KOPT-K1 (cell line): ENCODE results near the gene OR52N1.

Experiments
- H3K27ac ChIP-seq: fragments of 200-600 bp; sonication (generic); 2 replicates; pipeline ENCODE4 v1.5.1; 2016; ENCODE audit warnings: antibody characterized with exemption, mild to moderate bottlenecking, low read depth, low read length; ENCODE audit not compliant: poor library complexity, severe bottlenecking
- H3K36me3 ChIP-seq: fragments of 200-600 bp; sonication (generic); 2 replicates; pipeline ENCODE4 v1.5.1; 2017; ENCODE audit warnings: antibody characterized with exemption, mild to moderate bottlenecking, low read length, moderate library complexity; ENCODE audit not compliant: insufficient read depth
- H3K9me3 ChIP-seq: fragments of 200-600 bp; sonication (generic); 2 replicates; pipeline ENCODE4 v1.5.1; 2017; ENCODE audit warnings: antibody characterized with exemption, low read length, mild to moderate bottlenecking; ENCODE audit not compliant: insufficient read depth, poor library complexity, severe bottlenecking

OR52N1 gene

GRCh38 chr11:5791165-5791564 is at the start of gene OR52N1:
TSS of gene OR52N1 (minus strand) at chr11:5791265. CDS start at chr11:5788816, 2,449 bp downstream.
- no peak within 1 kb of the TSS for H3K27ac ChIP-seq
- no peaks in the 10 kb centered on the region for H3K9me3 ChIP-seq
- H3K36me3 ChIP-seq: no peaks in the 10 kb centered on the region

GRCh38 chr11:5837695-5838094 is 46.6 kb upstream of the OR52N1 start:
- H3K36me3 ChIP-seq: no peaks in the 10 kb centered on the region
- H3K9me3 ChIP-seq: peaks cover 10% of the 10 kb centered on the region
- H3K27ac ChIP-seq: no peak overlapping the region

DNA sequence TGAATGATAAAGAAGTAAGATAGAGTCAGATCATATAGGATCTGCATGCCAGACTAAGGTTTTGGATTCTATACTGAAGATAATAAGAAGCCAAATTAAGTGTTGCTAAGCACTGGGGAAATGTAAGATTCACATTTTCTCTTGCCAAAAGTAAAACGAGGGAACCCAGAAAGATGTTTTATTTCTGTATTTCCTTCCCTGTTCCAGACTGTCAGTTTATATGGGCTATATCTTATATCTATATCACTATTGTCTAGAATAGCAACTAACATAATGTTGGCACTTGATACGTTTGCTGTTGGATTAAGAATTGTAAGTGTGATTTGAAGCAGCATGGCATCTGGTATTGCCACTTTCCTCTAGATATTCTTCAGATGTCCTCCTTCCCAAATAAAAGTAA is 42.4 kb upstream of the OR52N1 start:
- Histone ChIP-seq H3K36me3 (no peaks in the 10 kb centered on the region), H3K9me3 (peaks cover 10% of the 10 kb centered on the region), H3K27ac (no peak overlapping the region)

- H3K36me3 ChIP-seq: no peaks in the 10 kb centered on the region
- no peaks in the 10 kb centered on the region for H3K9me3 ChIP-seq
- H3K27ac ChIP-seq: no peak overlapping the region
Measured at GRCh38 chr11:5831196-5831829, 40.2 kb upstream of the OR52N1 start.

DNA sequence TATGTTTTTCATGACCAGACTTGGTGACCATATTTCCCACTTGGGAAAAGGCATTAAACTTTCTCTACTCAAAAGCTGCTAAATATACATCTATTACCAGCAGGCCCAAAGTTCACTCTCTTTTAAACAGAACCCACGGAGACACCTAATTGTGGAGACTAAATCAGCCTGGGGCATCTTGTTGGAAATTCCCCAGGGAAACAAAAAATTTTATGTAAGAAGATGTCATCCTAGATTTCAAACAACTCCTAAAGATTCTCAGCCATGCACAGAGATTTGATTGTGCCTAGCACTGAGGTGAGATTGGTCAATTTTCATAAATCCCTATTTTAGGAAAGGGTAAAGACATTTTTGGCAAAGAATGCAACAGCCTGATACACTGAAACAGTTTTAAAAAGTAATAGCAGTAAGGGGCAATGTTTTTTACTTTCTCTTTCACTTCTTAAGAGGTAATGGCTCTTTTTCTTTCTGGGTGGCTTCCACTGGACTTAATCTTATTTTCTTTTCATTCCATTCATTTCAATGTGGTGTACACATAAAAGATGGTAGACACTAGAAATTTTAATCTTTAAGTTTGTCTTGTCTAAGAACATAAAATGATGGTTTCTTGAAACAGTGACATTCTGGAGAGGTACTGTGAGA is 27.3 kb upstream of the OR52N1 start:
- no peak overlapping the region for H3K27ac ChIP-seq
- H3K36me3 ChIP-seq: no peaks in the 10 kb centered on the region
- H3K9me3 ChIP-seq: no peaks in the 10 kb centered on the region

DNA sequence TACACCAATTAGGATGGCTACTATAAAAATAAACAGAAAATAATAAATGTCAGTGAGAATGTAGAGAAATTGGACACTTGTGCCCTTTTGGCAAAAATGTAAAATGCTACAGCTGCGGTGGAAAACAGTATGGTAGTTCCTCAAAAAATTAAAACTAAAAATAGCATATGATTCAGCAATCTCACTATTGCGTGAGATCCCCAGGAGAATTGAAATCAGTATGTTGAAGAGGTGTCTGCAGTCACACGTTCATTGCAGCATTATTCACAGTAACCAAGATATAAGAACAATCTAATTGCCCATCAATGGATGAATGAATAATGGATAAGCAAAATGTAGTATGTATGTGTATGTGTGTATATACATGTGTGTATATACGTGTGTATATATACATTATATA is 24.5 kb upstream of the OR52N1 start:
- H3K9me3 ChIP-seq: no peaks in the 10 kb centered on the region
- H3K27ac ChIP-seq: no peak overlapping the region
- no peaks in the 10 kb centered on the region for H3K36me3 ChIP-seq

GRCh38 chr11:5809905-5810795 is 19.1 kb upstream of the OR52N1 start:
- no peaks in the 10 kb centered on the region for H3K36me3 ChIP-seq
- no peak overlapping the region for H3K27ac ChIP-seq

GRCh38 chr11:5809122-5809519 is 18.1 kb upstream of the OR52N1 start:
- Histone ChIP-seq H3K27ac (no peak overlapping the region), H3K9me3 (peaks cover 4% of the 10 kb centered on the region)

More at GRCh38 chr11:5809905-5810795, 19.1 kb upstream of the OR52N1 start:
- no peaks in the 10 kb centered on the region for H3K9me3 ChIP-seq

DNA sequence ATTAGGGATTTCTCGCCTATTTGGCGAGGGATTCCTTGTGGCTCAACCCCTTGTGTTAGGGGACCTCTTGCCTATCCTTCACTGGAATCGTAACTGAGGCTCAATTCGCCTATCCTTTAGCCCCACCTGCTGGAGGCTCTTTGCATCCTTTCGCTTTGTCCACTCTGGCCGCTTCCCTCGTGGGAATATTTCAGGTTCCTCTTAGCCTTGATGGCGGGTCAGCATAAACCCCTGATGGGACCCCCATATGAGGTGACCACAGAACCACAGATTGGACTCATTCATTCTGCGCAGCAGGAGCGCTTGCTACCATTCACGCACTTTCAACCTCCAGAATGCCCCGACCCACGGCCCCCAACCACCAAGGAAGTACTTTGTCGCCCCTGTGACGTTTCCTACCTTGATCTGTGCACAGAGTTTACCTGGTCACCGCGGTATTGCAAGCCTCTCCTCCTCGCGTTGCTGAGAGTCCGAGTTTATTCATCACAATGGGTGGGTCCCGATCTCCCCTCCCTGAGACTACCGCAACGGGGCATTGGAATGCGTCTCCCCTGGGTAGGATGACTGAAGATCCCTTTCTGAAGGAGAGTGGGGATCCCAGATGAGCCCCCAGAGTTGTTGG is 17.5 kb upstream of the OR52N1 start, which contains the start of gene OR52N2:
TSS of gene OR52N2 (plus strand) at position 425 of the 622 bp plus-strand sequence. CDS start 11,412 bp downstream, outside the sequence.
- no peak within 1 kb of the TSS for H3K27ac ChIP-seq
- no peaks in the 10 kb centered on the region for H3K36me3 ChIP-seq
- peaks cover 6% of the 10 kb centered on the region for H3K9me3 ChIP-seq

More at GRCh38 chr11:5809122-5809519, 18.1 kb upstream of the OR52N1 start:
- no peaks in the 10 kb centered on the region for H3K36me3 ChIP-seq

- Histone ChIP-seq H3K36me3 (no peaks in the 10 kb centered on the region), H3K27ac (no peak overlapping the region), H3K9me3 (peaks cover 6% of the 10 kb centered on the region)
Measured at GRCh38 chr11:5807580-5807979, 16.5 kb upstream of the OR52N1 start.

- Histone ChIP-seq H3K36me3 (no peaks in the 10 kb centered on the region), H3K9me3 (peaks cover 6% of the 10 kb centered on the region), H3K27ac (no peak overlapping the region)
Measured at GRCh38 chr11:5803982-5804381, 12.9 kb upstream of the OR52N1 start.

- H3K27ac ChIP-seq: no peak overlapping the region
- H3K36me3 ChIP-seq: no peaks in the 10 kb centered on the region
- no peaks in the 10 kb centered on the region for H3K9me3 ChIP-seq
Measured at GRCh38 chr11:5796541-5796940, 5.5 kb upstream of the OR52N1 start.

DNA sequence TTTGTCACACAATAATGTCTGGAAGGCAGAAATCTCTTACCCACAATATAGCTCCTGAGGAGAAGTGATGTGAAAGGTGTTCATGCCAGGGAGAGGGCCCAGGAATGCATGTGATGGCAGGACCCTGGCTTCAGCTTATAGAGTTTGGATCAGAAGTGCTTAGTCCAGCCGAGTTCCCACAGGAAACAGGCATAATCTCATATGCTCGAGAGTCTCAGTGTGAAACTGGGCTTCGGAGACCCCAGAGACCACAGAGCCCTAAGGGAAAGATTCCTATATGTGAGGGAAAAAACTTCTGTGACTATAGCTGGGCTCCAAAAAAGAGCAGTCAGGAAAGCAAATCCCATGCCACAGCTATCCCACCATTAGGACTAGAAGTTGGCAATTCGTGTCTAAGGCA is 7.8 kb downstream of the OR52N1 start, which contains the start of gene OR52N5:
TSS of gene OR52N5 (minus strand) at position 101 of the 400 bp plus-strand sequence. CDS start 4,721 bp downstream, outside the sequence.
- no peaks in the 10 kb centered on the region for H3K36me3 ChIP-seq
- no peak within 1 kb of the TSS for H3K27ac ChIP-seq
- no peaks in the 10 kb centered on the region for H3K9me3 ChIP-seq

- no peaks in the 10 kb centered on the region for H3K9me3 ChIP-seq
- no peak overlapping the region for H3K27ac ChIP-seq
- H3K36me3 ChIP-seq: no peaks in the 10 kb centered on the region
Measured at GRCh38 chr11:5767056-5767455, 24.0 kb downstream of the OR52N1 start.

GRCh38 chr11:5753943-5754342 is 37.1 kb downstream of the OR52N1 start, which contains the start of gene OR52N4:
TSS of gene OR52N4 (plus strand) at chr11:5754243. CDS start at chr11:5754741, 498 bp downstream.
- H3K9me3 ChIP-seq: no peaks in the 10 kb centered on the region
- H3K36me3 ChIP-seq: no peaks in the 10 kb centered on the region
- H3K27ac ChIP-seq: no peak within 1 kb of the TSS
